Cardiac septum (tissue), 1 donor: ENCODE data around the gene SFTA2. TPM values are rescaled to one million over a fixed set of nuclear protein-coding genes. Genes with fewer than 3 reads are reported as not detected.
A peak's percentile ranks its signal among the peaks of the same experiment; 100 is the strongest.
"Not testable (repeated sequence)": the region's sequence is repeated elsewhere in the genome, so short reads cannot be mapped to it uniquely, and the experiment has no call there.

Source experiments
- DNase-seq: peaks from one replicate; pipeline ENCODE4 v3.0.0-alpha.2; 2020; ENCODE audit warnings: low spot score
- intact Hi-C: fragments of 100-400 bp; cut with DNase I; formaldehyde crosslinking; loops from one replicate; pipeline ENCODE4 v1.14.0; 2022
- long read RNA-seq: library from polyadenylated mRNA; unstranded; transcript quantifications from one replicate; pipeline ENCODE4 v2.0.0, GENCODE V29; 2021
- total RNA-seq: library from RNA; stranded (reverse); fragmentation: NEBNext Ultra II Directional; extraction: Animal tissue kit (Norgen Biotek cat#: 25700); gene quantifications from one replicate; pipeline ENCODE4 v1.2.1, GENCODE V29; 2021
- donor health status: DM: no; HTN: no; CAD: no.

The SFTA2 gene
- total RNA-seq: not detected
- long read RNA-seq: 0 reads

DNA sequence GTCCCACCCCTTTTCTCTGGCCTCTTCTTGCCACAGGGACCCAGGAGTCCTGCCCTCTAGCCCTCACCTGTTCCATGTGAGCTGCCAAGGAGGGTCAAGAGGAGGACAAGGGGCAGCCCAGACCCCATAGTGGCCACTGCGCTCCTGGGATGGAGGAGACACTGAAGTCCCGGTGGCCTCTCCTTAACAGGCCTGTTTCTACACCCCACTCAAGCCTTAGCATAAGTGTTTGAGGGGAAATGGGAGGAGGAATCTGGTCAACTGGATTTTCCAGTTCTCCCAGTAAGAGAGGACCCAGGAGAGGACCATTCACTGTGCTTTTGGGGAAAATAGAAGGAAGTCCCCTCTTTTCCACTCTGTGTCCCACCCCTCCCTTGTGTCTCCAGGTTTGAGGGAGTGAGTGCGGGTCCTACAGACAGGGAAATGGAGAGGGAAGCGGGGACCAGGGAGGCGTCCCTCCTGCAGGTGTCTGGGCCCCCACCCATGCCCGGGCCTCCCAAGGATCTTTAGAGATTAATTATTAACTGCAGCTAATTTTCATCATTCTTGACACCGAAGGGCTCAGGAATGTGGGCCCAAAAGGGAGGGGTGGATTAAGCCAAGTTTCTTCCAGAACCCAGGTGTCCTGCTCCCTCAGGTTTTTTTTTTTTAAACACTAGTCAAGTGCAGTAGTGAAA lies at the start of gene SFTA2:
SFTA2 (minus strand) TSS at position 202 of the 677 bp plus-strand sequence; CDS start at position 128, 74 bp downstream.
- intact Hi-C loops: no loop called here
- DNase-seq: no peak

DNA sequence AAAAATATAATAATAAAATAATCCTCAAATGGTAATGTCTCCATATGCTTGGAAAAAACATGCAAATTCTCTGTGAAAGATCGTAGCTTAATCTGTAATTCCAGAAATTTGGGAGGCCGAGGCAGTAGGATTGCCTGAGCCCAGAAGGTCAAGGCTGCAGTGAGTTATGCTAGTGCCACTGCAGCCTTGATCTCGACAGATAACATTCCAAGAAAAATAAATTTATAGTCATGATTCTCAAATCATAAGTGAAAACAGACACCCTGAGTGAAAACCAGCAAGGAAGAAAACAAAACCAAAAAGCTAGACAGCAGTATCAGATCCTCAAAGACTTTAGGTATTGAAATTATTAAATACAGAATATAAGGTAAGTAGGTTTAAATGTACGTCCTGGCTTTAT lies 47.7 kb upstream of the SFTA2 start:
- intact Hi-C loops: no loop called here
- no peak for DNase-seq

DNA sequence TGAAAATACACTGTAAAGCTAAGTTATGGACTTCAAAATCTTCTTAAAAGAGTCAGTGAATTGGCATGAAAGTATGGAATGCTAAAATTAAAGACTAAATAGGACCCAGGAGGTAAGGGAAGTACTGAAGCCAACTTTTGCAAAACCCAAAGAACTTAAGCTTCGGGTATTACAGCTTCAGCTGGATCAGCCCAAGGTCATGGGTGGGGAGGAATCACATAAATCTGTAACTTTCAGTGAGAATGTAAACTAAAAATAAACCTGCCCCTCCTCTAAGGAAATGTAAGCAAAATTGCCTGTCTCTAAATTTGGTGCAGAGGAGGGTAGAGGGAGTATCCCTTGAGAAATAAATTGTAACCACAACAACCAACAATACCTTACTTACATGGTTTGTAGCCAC lies 47.2 kb upstream of the SFTA2 start:
- intact Hi-C loops: no loop called here
- DNase-seq: no peak

DNA sequence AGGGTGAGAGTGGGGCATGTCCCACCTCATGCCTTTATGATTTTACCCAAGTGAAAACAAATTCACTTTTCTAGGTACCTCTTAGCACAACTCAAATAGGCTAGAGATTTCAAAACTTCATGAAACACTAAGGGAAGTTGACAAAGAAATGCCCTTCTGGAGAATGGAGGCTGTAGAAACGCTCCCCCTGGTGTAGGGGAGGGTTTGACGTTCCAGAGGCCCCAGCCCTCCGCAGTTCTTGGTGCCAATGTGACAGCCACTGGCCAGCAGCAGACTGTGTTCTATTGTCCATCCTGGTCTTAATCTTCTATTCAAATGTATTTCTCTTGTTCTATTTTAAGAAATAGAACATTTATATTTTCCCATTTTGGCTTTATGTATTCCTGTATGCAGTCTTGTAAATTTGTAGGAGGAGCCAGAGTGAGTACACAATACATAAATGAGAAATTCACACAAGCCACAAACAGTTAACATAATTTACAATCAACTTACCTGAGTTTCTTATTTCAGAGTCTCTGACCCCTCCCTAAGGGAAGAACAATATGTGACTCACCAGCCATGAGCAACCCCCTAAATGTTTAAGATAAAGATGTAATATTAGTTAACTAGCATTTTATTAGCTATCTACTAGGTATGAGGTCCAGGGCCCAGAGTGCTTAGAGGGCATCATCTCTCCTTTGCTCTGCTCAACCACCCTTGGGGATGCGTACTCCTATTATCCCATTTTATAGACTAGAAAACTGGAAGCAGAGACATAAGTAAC lies 42.7 kb upstream of the SFTA2 start:
- no peak for DNase-seq
- intact Hi-C loops: no loop called here

DNA sequence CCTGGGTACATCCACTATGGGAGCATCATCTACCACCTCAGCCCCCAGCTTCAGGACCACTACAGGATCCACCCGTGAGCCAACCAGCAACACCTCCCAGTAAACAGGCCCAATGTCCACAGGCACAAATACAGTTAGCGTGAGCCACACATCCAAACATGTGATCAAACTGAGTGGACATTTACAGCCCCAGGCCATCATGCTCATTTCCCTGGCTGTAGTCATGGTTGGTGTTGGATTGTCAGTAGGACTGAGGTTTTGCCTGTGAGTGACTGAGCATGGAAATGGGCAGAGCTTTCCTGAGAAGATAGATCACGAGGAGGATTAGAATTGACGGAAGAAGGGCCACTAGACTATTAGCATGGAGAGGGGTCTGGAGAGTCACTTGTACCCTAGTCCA lies 40.8 kb upstream of the SFTA2 start:
- DNase-seq: no peak
- intact Hi-C loops: no loop called here

DNA sequence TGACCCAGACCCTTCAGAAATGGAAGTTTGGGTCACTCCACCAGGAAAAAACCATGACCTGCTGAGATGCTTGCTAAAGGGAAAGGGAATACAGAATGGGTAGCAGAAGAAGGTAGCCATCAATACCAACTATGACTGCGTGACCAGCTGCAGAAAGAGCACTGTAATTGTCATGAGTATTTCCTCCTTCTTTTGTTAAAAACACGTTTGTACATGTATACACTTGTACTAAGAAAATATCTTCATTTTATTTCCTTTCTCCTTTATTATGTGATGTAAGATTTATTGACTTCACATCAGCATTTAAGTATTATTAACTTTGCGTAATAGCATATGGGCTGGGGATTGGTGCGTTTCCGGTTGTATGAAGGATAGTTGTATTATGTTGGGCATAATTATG lies 39.0 kb upstream of the SFTA2 start:
- no peak for DNase-seq
- intact Hi-C loops: no loop called here

DNA sequence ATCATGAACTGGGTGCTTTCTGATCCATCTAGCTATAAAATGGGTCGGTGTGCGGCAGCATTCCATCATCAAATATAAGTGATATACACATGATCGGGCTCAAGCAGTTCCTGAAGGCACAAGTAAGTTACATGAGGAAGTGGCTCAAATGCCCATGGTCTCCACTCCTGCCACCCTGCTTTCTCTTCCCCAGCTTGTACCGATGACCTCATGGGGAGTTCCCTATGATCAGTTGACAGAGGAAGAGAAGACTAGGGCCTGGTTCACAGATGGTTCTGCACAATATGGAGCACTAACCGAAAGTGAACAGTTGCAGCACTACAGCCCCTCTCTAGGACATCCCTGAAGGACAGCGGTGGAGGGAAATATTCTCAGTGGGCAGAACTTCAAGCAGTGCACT lies 37.2 kb upstream of the SFTA2 start:
- DNase-seq, intact Hi-C loops: not testable (repeated sequence)

DNA sequence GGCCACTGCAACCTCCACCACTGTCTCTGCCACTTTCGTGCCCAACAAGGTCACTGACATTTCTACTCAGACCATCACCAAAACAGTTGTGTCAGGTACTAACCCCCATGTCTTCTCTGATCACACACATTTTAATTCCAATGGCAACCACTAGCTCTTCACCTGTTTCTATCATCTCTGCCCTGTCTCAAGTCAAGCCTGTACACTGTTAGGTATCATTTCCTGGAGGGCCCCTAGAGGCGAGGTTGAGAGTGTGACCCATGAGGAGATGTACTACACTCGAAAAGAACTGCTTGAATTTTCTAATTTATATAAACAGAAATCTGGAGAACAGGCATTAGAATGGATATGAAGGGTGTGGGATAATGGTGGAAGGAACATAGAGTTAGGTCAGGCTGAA lies 34.2 kb upstream of the SFTA2 start:
- intact Hi-C loops: no loop called here
- no peak for DNase-seq

DNA sequence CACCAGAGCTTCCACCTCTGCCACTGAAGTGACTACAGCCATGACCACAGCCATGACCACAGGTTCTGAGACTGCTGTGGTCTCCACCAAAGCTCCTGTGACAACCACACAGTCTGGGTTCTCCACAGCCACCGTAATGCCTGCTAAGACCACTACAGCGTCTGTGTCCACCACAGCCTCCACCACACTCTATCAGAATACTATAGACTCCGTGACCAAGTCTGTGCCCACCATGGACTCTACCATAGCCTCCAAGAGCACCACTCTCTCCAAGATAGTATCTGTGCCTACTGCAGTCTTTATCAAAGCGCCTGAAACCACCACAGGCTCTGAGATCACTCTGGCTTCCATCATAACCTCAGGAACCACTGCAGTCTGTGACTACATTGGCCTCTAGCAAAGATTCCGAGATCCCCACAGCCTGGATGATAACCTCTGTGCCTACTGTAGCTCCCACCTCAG lies 33.2 kb upstream of the SFTA2 start:
- no peak for DNase-seq
- intact Hi-C loops: no loop called here

DNA sequence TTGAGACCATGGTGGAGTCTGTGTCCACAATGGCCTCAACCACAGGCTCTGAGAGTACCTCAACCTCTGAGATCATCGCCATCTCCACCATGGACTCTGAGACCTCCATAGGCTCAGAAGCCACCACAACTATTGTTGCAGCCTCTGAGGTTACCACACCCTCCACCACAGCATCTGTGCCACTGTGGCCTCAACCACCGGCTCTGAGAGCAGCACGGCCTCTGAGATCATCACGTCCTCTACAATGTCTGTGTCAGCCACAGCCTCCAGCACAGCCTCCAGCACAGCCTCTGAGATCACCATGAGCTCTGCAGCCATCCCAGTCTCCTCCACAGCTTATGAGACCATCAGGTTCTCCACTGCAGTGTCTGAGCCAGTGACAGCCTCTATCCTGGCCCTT lies 32.1 kb upstream of the SFTA2 start:
- intact Hi-C loops: no loop called here
- no peak for DNase-seq

DNA sequence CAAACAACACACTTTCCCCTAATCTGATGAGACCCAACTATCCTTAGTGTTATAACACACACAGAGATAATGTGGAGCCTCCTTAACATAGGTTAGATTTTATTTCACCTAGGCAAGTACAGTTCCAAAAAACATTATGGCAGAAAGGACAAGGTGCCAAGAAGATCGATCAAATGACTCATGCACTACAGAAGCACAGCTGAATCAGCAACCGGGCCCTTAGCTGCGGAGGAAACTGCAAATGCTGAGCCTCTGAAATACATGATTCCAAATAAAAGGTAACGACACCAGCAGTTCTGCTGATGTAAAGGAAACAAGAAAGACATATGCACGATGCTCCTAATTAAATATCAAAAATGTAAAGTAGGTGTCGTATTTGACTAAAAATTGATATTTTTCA lies 31.7 kb upstream of the SFTA2 start:
- DNase-seq: no peak
- intact Hi-C loops: no loop called here

DNA sequence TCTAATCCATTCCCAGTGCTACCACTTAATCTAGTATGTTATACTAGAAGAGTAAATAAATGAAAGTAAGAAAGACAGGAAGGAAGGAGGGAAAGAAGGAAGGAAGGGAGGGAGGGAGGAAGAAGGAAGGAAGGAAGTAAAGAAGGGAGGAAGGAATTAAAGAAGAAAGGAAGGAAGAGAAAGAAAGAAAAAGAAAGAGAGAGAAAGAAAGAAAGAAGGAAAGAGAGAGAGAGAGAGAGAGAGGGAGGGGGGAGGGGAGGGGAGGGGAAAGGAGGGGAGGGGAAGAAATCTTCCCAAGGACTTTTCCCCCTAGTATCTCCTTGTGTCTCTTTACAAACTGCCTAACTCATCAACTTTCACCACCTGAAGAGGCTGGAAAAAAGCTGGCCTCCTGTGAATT lies 30.7 kb upstream of the SFTA2 start:
- no peak for DNase-seq
- intact Hi-C loops: no loop called here

DNA sequence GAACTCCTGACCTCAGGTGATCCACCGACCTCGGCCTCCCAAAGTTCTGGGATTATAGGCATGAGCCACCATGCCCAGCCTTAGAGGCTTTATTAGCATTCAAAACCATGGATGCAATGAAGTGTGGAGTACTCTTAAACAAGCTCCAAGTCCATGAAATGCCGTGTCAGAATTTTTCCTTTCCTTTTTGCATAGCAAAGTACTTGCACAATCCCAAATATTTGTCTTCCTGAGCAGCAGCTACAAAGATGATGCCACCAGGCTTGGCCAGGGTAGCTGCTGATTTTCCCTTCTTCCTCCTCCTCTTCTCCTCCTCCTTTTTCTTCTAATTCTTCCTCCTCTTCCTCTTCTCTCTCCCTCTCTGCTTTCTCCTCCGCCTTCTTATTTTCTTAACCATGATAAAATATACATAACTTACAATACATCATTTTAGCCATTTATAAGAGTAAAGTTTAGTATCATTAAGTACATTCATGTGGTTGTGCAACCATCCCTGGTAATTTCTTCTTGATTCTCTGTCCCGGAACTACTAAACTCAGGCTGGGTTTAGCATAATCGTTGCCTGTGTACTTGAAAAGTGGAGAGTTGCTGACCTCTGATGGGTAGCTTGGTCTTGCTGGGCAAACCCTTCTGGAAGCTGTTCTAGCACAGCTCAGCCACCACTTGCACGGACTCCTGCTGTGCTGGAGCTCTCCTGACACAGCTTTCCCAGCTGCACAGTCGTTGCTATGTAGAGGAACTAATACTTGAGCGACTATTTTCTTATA lies 29.1 kb upstream of the SFTA2 start:
- intact Hi-C loops: no loop called here
- no peak for DNase-seq

DNA sequence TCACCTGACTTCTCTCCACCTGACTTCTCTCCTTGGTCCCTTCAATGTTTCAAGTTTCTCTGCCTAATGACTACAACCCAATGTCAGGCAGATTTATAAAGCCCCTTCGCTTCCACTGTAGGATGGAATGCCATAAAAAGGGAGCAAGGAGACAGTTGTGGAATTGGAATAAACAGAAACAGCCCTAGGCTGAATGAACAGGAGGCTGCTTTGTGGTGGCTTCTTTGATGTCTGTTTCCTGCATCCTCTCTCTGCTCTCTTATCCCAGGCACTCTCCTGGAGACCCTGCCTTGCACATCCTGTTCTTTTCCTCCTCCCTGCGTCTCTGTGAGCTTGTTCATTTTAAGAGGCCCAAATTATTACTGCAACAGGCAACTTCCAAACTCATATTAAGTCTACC lies 25.7 kb upstream of the SFTA2 start:
- intact Hi-C loops: no loop called here
- no peak for DNase-seq

DNA sequence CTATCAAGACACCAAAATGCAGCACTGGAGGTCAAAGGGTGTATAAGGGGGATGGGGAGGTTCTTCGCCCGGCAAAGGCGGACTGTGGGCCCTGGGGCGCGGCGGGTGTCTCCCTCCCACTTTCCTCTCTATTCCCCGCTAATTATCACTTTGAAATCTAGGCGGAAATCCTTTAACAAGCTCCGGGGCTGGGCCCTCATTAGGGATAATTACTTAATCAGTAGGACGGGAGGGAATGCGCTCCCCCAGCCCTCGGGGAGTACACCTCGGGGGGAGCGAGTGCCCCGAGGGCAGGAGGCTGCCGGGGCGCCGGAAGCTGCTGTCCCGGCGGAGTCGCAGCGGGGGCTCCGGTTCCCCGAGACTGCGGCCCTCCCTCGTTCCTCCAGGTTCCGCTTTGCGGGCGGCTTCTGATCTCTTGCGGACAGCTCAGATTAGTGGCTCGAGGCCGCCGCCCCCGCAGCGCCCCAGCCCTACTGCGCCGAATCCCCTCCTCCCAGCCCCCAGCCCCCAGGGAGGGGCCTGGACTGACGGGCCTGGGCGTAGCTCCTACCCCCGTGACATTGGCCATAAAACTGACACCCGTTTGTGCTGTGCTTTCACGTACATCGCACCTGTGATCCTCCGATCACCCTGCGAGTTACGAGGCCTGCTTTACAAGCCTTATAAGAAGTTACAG lies 23.5 kb upstream of the SFTA2 start:
- intact Hi-C loops: no loop called here

DNA sequence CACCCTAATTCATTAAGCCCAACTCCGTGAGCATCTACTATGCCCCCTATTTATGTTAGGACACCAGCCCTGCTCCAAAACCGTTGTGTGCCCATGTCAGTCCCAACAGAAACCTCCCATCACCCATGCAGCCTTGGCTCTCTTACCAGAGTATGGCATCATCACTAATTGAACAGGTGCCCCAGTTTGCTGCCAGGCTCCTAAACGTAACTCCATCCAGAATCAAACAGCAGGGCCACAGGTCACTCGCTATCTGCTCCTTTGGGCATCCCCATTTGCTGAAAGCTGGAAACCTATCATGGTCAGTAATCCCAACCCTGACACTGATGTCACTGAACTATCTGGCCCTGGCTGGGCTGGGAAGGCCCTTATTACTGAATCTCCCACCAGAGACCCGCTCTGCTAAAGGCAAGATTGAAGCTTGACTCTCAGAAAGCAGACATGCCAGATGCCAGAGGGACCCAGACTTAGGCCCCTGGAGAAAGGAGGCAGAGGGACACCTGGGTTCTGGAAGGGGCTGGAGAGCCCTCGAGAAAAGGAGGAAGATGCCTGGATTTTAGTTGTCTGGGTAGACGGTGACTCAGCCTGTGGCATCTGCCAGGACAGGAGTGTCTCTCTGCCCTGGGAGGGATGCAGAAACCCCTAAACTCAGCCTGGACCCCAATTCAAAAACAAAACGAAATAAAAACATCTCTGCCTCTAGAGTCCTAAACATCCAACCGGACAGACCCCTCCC lies 22.8 kb upstream of the SFTA2 start:
- intact Hi-C loops: no loop called here
- no peak for DNase-seq

More for the DNA sequence above, 23.5 kb upstream of the SFTA2 start:
- DNase-seq: peak; percentile 87

DNA sequence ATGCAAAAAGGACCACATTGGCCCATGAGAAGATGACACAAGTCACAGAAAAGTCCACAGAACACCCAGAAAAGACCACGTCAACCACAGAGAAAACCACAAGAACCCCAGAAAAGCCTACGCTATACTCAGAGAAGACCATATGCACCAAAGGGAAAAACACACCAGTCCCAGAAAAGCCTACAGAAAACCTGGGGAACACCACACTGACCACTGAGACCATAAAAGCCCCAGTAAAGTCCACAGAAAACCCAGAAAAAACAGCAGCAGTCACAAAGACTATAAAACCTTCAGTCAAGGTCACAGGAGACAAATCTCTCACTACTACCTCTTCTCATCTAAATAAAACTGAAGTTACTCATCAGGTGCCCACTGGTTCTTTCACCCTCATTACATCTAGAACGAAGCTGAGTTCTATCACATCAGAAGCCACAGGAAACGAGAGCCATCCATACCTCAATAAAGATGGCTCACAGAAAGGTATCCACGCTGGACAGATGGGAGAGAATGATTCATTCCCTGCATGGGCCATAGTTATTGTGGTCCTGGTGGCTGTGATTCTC lies 20.0 kb upstream of the SFTA2 start:
- DNase-seq: no peak
- intact Hi-C loops: no loop called here

DNA sequence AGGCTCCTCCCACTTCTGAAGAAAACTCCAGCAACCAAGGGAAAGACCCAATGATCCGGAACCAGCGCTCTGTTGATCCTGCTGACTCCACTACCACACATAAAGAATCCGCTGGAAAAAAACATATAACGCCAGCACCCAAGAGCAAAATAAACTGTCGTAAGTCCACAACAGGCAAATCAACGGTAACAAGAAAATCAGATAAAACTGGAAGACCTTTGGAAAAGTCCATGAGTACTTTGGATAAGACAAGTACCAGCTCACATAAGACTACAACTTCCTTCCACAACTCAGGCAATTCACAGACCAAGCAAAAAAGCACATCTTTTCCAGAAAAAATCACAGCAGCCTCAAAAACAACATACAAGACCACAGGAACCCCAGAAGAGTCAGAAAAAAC lies 16.8 kb upstream of the SFTA2 start:
- intact Hi-C loops: no loop called here

DNA sequence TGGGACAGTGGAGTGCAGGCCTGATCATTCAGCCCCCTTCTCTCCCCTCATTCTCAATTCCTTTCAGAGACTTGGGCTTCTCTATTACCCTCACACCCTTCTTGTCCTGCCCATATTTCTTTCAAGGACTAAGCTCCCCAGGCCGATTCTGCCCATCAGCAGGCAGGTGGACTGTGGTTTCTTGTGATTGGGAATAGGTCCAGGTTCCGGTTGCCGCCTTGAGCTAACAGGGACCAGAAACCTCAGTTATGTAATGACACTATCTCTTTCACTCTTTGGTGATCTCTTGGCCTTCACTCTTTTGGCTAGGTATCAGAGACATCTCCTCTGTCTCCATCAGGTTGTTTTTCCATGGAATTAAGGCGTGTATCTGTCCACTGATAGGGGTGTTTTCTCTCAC lies 15.3 kb upstream of the SFTA2 start:
- no peak for DNase-seq
- intact Hi-C loops: no loop called here

More for the DNA sequence above, 16.8 kb upstream of the SFTA2 start:
- DNase-seq: no peak
